Brain microvascular endothelial cell (primary cell): ENCODE results near the gene MR1.

Source experiments
- DNase-seq: peaks from one replicate; pipeline ENCODE4 v3.0.0-alpha.2; 2020
- H3K27ac ChIP-seq: fragments of 250-450 bp; sonication (Bioruptor Pico); 2 replicates; pipeline ENCODE4 v1.5.1; 2020; ENCODE audit warnings: mild to moderate bottlenecking, moderate library complexity
- H3K27me3 ChIP-seq: fragments of 250-450 bp; sonication (Bioruptor Pico); replicated peaks from 2 replicates; pipeline ENCODE4 v1.5.1; 2020; ENCODE audit warnings: mild to moderate bottlenecking
- H3K36me3 ChIP-seq: fragments of 250-450 bp; sonication (Bioruptor Pico); replicated peaks from 2 replicates; pipeline ENCODE4 v1.5.1; 2020; ENCODE audit warnings: mild to moderate bottlenecking
- H3K4me3 ChIP-seq: 2 replicates; pipeline ENCODE4 v1.5.1; 2011; ENCODE audit warnings: low read depth, mild to moderate bottlenecking, control low read depth, low read length, moderate library complexity
- CTCF ChIP-seq: IDR thresholded peaks from 2 replicates; pipeline ENCODE4 v1.5.1; 2011; ENCODE audit warnings: low read depth, mild to moderate bottlenecking, moderate library complexity, low read length, control low read depth, inconsistent platforms; ENCODE audit errors: missing control alignments
- in situ Hi-C: cut with HindIII; loops from 2 replicates; pipeline ENCODE4 v1.10.0; 2017; ENCODE audit warnings: low sequenced_read_pairs, low pct_ligation_motif_present

MR1 gene

GRCh38 chr1:181102841-181103240, 69.1 kb downstream of the MR1 start:
- H3K4me3 ChIP-seq: no peak overlapping the region
- in situ Hi-C loops: no loop called here
- TF ChIP-seq CTCF: no peak
- DNase-seq: no peak
- H3K27me3 ChIP-seq: no peaks in the 10 kb centered on the region
- H3K36me3 ChIP-seq: no peaks in the 10 kb centered on the region
- no peak overlapping the region for H3K27ac ChIP-seq

GRCh38 chr1:181103399-181103798, 69.6 kb downstream of the MR1 start:
- no peak for DNase-seq
- H3K27me3 ChIP-seq: no peaks in the 10 kb centered on the region
- in situ Hi-C loops: no loop called here
- H3K4me3 ChIP-seq: no peak overlapping the region
- no peak overlapping the region for H3K27ac ChIP-seq
- H3K36me3 ChIP-seq: no peaks in the 10 kb centered on the region
- no peak for TF ChIP-seq CTCF

GRCh38 chr1:181104042-181104789, 70.4 kb downstream of the MR1 start:
- in situ Hi-C loops: no loop called here
- no peak for DNase-seq
- no peaks in the 10 kb centered on the region for H3K36me3 ChIP-seq

GRCh38 chr1:181104790-181105133, 71.0 kb downstream of the MR1 start:
- H3K27me3 ChIP-seq: no peaks in the 10 kb centered on the region
- peak overlapping the region; percentile 71 for H3K27ac ChIP-seq
- peak overlapping the region; percentile 69 for H3K4me3 ChIP-seq
- TF ChIP-seq CTCF: no peak
- no peak for DNase-seq
- in situ Hi-C loops: no loop called here
- H3K36me3 ChIP-seq: no peaks in the 10 kb centered on the region

More at GRCh38 chr1:181104042-181104789, 70.4 kb downstream of the MR1 start:
- TF ChIP-seq CTCF: peak; percentile 27
- Histone ChIP-seq H3K4me3 (peak overlapping the region; percentile 69), H3K27me3 (no peaks in the 10 kb centered on the region), H3K27ac (peak overlapping the region; percentile 71)

GRCh38 chr1:181105134-181106021, 71.6 kb downstream of the MR1 start:
- Histone ChIP-seq H3K27me3 (no peaks in the 10 kb centered on the region), H3K27ac (peak overlapping the region; percentile 71), H3K36me3 (no peaks in the 10 kb centered on the region), H3K4me3 (peak overlapping the region; percentile 69)
- peak; percentile 76 for DNase-seq
- in situ Hi-C loops: no loop called here
- no peak for TF ChIP-seq CTCF
